HL-60 (cell line): ENCODE measurements around the gene SPTB.

Experiments used
- DNase-seq, 2 experiments: peaks; one replicate each; pipeline ENCODE4 v3.0.0-alpha.2; 2010 to 2020; ENCODE audit warnings: low read depth in 1 of 2, low spot score in 1 of 2
- H3K27ac ChIP-seq: fragments of 250-450 bp; sonication (Bioruptor Pico); replicated peaks from 2 replicates; pipeline ENCODE4 v1.5.1; 2020; ENCODE audit warnings: mild to moderate bottlenecking, moderate library complexity
- H3K27me3 ChIP-seq: fragments of 250-450 bp; sonication (Bioruptor Pico); 2 replicates; pipeline ENCODE4 v1.5.1; 2021; ENCODE audit warnings: mild to moderate bottlenecking, moderate library complexity; ENCODE audit not compliant: insufficient read depth, poor library complexity, severe bottlenecking
- H3K4me3 ChIP-seq: replicated peaks from 2 replicates; pipeline ENCODE4 v1.5.1; 2011; ENCODE audit warnings: mild to moderate bottlenecking, control low read depth, low read length; ENCODE audit not compliant: insufficient read depth
- CTCF ChIP-seq: IDR thresholded peaks from one replicate; pipeline ENCODE4 v1.5.1; 2011; ENCODE audit warnings: low read length, control low read depth, inconsistent platforms; ENCODE audit not compliant: insufficient read depth
- GABPA ChIP-seq: IDR thresholded peaks from 2 replicates; pipeline ENCODE4 v1.6.1; 2012; ENCODE audit warnings: low read depth
- POLR2AphosphoS5 ChIP-seq: IDR thresholded peaks from 2 replicates; pipeline ENCODE4 v1.6.1; 2012; ENCODE audit warnings: low read depth
- REST ChIP-seq: IDR thresholded peaks from 2 replicates; pipeline ENCODE4 v1.6.1; 2012; ENCODE audit warnings: low read depth; ENCODE audit not compliant: insufficient replicate concordance
- SPI1 ChIP-seq: IDR thresholded peaks from 2 replicates; pipeline ENCODE4 v1.6.1; 2012; ENCODE audit warnings: low read depth, mild to moderate bottlenecking, borderline replicate concordance

Gene SPTB

GRCh38 chr14:64860039-64860438 is 19.7 kb downstream of the SPTB start:
- Histone ChIP-seq H3K4me3 (no peak overlapping the region), H3K27me3 (no peaks in the 10 kb centered on the region), H3K27ac (no peak overlapping the region)
- DNase-seq: no peak
- TF ChIP-seq GABPA (no peak), REST (no peak), POLR2AphosphoS5 (no peak), CTCF (no peak), SPI1 (no peak)

GRCh38 chr14:64857979-64858744 is 21.5 kb downstream of the SPTB start:
- no peak for DNase-seq
- Histone ChIP-seq H3K27ac (no peak overlapping the region), H3K4me3 (no peak overlapping the region), H3K27me3 (no peaks in the 10 kb centered on the region)
- TF ChIP-seq POLR2AphosphoS5 (no peak), SPI1 (no peak), REST (no peak), CTCF (no peak)

GRCh38 chr14:64856529-64857445 is 22.9 kb downstream of the SPTB start:
- DNase-seq: no peak

More at GRCh38 chr14:64856529-64857445, 22.9 kb downstream of the SPTB start:
- no peaks in the 10 kb centered on the region for H3K27me3 ChIP-seq
- TF ChIP-seq CTCF: no peak
- TF ChIP-seq SPI1: no peak
- TF ChIP-seq GABPA: no peak
- no peak for TF ChIP-seq POLR2AphosphoS5
- no peak for TF ChIP-seq REST
- no peak overlapping the region for H3K4me3 ChIP-seq
- no peak overlapping the region for H3K27ac ChIP-seq
